BLaER1 treated with 17β-estradiol and CSF1 and Interleukin-3, amounts not matched to agents 10 nM and 100 nM (cell line): ENCODE results near the gene ADARB2.
"Not testable (repeated sequence)": the region's sequence is repeated elsewhere in the genome, so short reads cannot be mapped to it uniquely, and the experiment has no call there.

Experiments used
- H3K27ac ChIP-seq, 11 experiments: shearing (Covaris generic); formaldehyde crosslinking; 2 replicates each; pipeline ENCODE4 v1.8.1; 2022
- H3K27me3 ChIP-seq, 11 experiments: shearing (Covaris generic); formaldehyde crosslinking; 2 replicates each; pipeline ENCODE4 v1.8.1; 2022
- H3K36me3 ChIP-seq, 11 experiments: shearing (Covaris generic); formaldehyde crosslinking; 2 replicates each; pipeline ENCODE4 v1.8.1; 2022
- H3K4me1 ChIP-seq, 10 experiments: shearing (Covaris generic); formaldehyde crosslinking; 2 replicates each; pipeline ENCODE4 v1.8.1; 2022
- H3K4me2 ChIP-seq, 11 experiments: shearing (Covaris generic); formaldehyde crosslinking; 2 replicates each; pipeline ENCODE4 v1.8.1; 2022
- H3K4me3 ChIP-seq, 10 experiments: shearing (Covaris generic); formaldehyde crosslinking; 2 replicates each; pipeline ENCODE4 v1.8.1; 2022
- H3K9ac ChIP-seq, 11 experiments: shearing (Covaris generic); formaldehyde crosslinking; 2 replicates each; pipeline ENCODE4 v1.8.1; 2022
- H3K9me3 ChIP-seq, 11 experiments: shearing (Covaris generic); formaldehyde crosslinking; replicated peaks in 1 of 11; 2 replicates each; pipeline ENCODE4 v1.8.1; 2022
- H4K20me1 ChIP-seq, 11 experiments: shearing (Covaris generic); formaldehyde crosslinking; 2 replicates each; pipeline ENCODE4 v1.8.1; 2022
- Cebpa-rat ChIP-seq, 11 experiments: shearing (Covaris generic); IDR thresholded peaks; 2 replicates each; pipeline ENCODE4 v1.8.1; 2022

Gene ADARB2

DNA sequence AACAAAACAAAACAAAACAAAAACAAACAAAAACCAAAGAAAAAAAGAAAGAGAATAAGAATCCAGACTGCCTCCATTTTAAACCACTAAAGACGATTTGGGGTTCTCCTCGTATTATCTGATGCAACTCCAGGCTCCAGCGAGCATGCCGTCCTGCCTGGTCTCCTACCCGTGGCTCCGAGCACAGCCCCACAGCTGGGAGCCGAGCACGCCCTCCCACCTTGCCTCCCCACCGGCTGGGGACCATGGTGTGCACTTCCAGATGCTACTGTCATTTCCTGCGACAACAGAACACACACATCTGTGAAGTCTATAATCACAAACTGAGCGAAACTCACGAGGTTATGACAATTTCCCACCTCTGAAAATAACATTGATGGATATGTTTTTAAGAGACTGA lies 113.1 kb downstream of the ADARB2 start:
- H3K4me2 ChIP-seq: no peak overlapping the region
- H3K9ac ChIP-seq: no peak overlapping the region
- H3K36me3 ChIP-seq: no peaks in the 10 kb centered on the region
- peaks cover 4 to 10% (median 5%) of the 10 kb centered on the region in 11 experiments; a peak in 19 of 22 replicates for H3K9me3 ChIP-seq
- peaks cover 0 to 3% (median 0%) of the 10 kb centered on the region in 11 experiments; a peak in 2 of 22 replicates for H4K20me1 ChIP-seq
- peaks cover 0 to 8% (median 0%) of the 10 kb centered on the region in 10 experiments; a peak in 5 of 20 replicates for H3K4me1 ChIP-seq
- no peak overlapping the region for H3K4me3 ChIP-seq
- H3K27ac ChIP-seq: no peak overlapping the region
- no peaks in the 10 kb centered on the region for H3K27me3 ChIP-seq
- TF ChIP-seq Cebpa-rat (IDR thresholded peaks at IDR 0.05): no peak

DNA sequence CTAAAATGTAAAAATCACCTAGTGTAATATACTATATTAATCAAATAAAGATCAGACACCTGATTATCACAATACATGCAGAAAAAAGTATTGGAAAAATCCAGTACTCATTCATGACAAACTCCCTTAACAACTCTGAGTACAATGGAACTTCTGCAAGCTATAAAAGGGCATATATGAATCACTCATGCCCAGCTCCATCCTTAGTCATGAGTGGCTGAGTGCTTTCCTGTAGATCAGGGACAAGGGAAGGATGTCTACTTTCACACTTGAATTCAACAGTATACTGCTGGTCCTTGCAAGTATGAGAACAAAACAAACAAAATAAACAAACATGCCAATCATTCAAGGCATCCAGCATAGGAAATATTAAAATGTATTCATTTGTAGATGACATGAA lies 116.5 kb downstream of the ADARB2 start:
- H3K36me3 ChIP-seq: no peaks in the 10 kb centered on the region
- H3K27ac ChIP-seq: no peak overlapping the region
- peaks cover 0 to under 1% (median 0%) of the 10 kb centered on the region in 11 experiments; a peak in 1 of 22 replicates for H4K20me1 ChIP-seq
- no peaks in the 10 kb centered on the region for H3K27me3 ChIP-seq
- H3K4me3 ChIP-seq: no peak overlapping the region
- H3K4me2 ChIP-seq: no peak overlapping the region
- H3K4me1 ChIP-seq: no peaks in the 10 kb centered on the region
- peaks cover 13 to 16% (median 15%) of the 10 kb centered on the region in 11 experiments for H3K9me3 ChIP-seq
- TF ChIP-seq Cebpa-rat (IDR thresholded peaks at IDR 0.05): no peak
- no peak overlapping the region for H3K9ac ChIP-seq

DNA sequence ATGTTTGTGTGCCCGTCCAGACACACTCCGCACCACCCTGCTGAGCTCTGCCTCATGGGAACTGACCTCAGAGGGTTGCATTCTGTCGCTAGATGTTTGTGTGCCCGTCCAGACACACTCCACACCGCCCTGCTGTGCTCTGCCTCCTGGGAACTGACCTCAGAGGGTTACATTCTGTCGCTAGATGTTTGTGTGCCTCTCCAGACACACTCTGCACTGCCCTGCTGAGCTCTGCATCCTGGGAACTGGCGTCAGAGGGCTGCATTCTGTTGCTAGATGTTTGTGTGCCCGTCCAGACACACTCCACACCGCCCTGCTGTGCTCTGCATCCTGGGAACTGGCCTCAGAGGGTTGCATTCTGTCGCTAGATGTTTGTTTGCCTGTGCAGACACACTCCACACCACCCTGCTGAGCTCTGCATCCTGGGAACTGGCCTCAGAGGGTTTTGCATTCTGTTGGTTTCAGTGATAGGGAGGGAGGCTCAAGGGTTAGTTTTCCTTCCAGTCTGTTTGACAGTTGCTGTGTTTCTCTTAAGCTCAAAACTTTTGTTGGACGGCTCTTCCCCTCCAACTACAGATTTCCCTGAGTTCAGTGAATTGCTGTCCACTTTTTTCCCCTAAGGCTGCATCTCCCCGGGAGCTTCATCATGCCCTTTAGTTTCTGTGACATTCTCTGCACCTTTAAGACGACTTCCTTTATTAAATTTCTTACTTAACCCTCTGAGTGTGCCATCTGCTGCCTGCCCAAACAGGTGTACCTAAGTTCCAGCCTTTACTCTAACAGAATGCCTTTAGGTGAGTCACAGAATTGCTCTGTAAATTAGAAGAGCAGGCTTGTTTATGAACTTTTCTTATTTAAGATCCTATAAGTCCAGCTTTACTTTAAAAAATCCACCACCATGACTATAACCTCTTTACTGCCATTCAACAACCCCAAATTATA lies 119.7 kb downstream of the ADARB2 start:
- peaks cover 13 to 16% (median 15%) of the 10 kb centered on the region in 11 experiments for H3K9me3 ChIP-seq
- not testable (repeated sequence) for H3K27me3 ChIP-seq, H3K9ac ChIP-seq, H3K4me3 ChIP-seq, H3K27ac ChIP-seq, H3K36me3 ChIP-seq, H4K20me1 ChIP-seq, H3K4me2 ChIP-seq
- H3K4me1 ChIP-seq: peaks cover 0 to 12% (median 4%) of the 10 kb centered on the region in 10 experiments; a peak in 9 of 20 replicates

DNA sequence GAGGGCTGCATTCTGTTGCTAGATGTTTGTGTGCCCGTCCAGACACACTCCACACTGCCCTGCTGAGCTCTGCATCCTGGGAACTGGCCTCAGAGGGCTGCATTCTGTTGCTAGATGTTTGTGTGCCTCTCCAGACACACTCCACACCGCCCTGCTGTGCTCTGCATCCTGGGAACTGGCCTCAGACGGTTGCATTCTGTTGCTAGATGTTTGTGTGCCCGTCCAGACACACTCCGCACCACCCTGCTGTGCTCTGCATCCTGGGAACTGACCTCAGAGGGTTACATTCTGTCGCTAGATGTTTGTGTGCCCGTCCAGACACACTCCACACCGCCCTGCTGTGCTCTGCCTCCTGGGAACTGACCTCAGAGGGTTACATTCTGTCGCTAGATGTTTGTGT lies 120.6 kb downstream of the ADARB2 start:
- H3K4me3 ChIP-seq, H3K36me3 ChIP-seq, H3K4me2 ChIP-seq, H3K27ac ChIP-seq, H3K9ac ChIP-seq, H3K27me3 ChIP-seq: not testable (repeated sequence)
- H3K4me1 ChIP-seq: peaks cover 0 to 18% (median 4%) of the 10 kb centered on the region in 10 experiments; a peak in 9 of 20 replicates
- H4K20me1 ChIP-seq: peaks cover 0 to 12% (median 0%) of the 10 kb centered on the region in 11 experiments; a peak in 2 of 22 replicates
- H3K9me3 ChIP-seq: peaks cover 13 to 16% (median 15%) of the 10 kb centered on the region in 11 experiments

DNA sequence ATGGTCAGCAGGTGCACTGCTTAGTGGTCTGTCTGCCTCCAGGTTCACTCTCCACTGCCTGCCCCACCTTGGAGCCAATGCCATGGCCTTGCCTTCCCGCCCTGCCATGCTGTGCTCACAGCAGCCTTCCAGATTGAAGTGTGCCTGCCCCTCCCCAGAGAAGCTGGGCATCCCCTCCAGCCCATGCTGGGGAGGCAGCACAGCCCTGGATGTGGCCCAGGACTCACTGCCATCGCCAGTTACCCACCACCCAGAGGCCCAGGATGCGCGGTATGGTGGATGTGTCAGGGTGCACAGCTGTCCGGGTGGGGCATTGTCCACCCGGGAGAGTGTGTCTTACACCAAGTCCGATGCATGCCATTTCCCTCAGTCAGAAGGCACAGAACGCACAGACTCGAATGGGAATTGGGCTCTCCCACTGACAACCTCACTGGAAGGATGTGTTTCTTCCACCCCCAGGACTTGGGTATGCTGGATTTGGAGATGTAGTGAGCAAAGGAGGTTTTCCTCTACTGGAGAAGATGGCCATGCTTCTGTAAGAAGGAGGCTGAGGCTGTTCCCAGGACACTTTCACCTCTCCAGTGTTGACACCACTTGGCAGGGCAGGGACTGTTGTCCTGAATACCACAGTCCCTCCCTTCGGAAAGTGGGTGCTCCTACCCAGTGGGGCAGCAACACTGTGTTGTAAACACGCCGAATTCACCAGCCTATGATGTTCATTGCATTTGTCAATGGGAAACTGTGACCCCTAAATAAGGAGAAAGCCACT lies 122.0 kb downstream of the ADARB2 start:
- Histone ChIP-seq H3K9me3 (peaks cover 13 to 16% (median 15%) of the 10 kb centered on the region in 11 experiments), H3K27ac (no peak overlapping the region), H3K36me3 (no peaks in the 10 kb centered on the region), H3K9ac (no peak overlapping the region), H3K4me2 (no peak overlapping the region), H3K4me1 (peaks cover 0 to 18% (median 4%) of the 10 kb centered on the region in 10 experiments; a peak in 9 of 20 replicates), H4K20me1 (peaks cover 0 to 16% (median 0%) of the 10 kb centered on the region in 11 experiments; a peak in 3 of 22 replicates), H3K4me3 (no peak overlapping the region), H3K27me3 (no peaks in the 10 kb centered on the region)
- no peak for TF ChIP-seq Cebpa-rat (IDR thresholded peaks at IDR 0.05)

DNA sequence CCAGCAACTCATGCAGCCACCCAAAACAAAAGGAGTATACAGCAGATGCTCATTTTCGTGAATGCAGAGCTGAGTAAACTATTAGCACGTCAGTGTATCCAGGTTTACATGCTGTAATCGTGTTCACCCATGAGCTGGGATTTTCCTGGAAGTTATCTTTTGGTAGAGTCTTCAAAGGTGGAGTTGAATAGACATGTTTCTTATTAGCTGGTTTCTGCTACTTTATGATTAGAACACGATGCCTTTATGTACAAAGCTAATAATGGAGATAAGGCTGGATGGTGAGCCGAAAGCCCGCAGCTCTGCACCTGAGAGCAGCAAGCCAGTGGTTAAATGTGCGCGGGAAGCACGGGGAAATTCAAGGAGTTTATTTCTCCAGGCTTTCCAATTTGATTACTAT lies 123.8 kb downstream of the ADARB2 start:
- Histone ChIP-seq H3K36me3 (no peaks in the 10 kb centered on the region), H3K4me3 (no peak overlapping the region), H3K9me3 (peaks cover 1 to 3% (median 2%) of the 10 kb centered on the region in 11 experiments; a peak in 21 of 22 replicates), H3K4me2 (peak overlapping the region in 6 of 11 experiments; percentile 7 to 40 (median 30); a peak in 7 of 22 replicates), H3K9ac (no peak overlapping the region), H3K27me3 (peaks cover 0 to 8% (median 0%) of the 10 kb centered on the region in 11 experiments; a peak in 7 of 22 replicates), H3K4me1 (peaks cover 0 to 32% (median 19%) of the 10 kb centered on the region in 10 experiments; a peak in 13 of 20 replicates), H3K27ac (no peak overlapping the region), H4K20me1 (peaks cover 0 to 24% (median 0%) of the 10 kb centered on the region in 11 experiments; a peak in 3 of 22 replicates)
- no peak for TF ChIP-seq Cebpa-rat (IDR thresholded peaks at IDR 0.05)

DNA sequence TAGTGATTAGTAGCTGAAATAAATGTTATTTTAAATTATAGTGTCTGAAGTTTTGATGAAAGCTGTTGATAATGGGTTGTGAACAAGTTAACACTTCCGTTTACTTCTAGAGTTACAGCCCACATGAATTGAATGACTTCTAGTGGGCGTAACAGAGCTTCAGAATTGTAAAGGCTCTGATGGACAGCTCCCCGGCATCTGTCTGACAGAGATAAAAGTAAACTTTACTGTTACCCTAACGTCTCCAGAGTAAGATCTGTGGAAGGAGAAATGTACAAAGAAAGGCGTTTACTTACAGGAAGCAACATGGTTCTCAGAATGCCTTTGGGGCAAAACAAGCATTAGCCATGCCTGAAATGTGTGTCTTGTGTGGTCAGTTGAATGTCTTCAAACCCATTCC lies 124.4 kb downstream of the ADARB2 start:
- Histone ChIP-seq H4K20me1 (peaks cover 0 to 24% (median 0%) of the 10 kb centered on the region in 11 experiments; a peak in 3 of 22 replicates), H3K4me2 (peak overlapping the region in 7 of 11 experiments; percentile 7 to 40 (median 28); a peak in 10 of 22 replicates), H3K9me3 (no peaks in the 10 kb centered on the region; a peak in 1 of 22 replicates), H3K27ac (no peak overlapping the region), H3K9ac (no peak overlapping the region), H3K27me3 (peaks cover 0 to 8% (median 0%) of the 10 kb centered on the region in 11 experiments; a peak in 7 of 22 replicates), H3K36me3 (no peaks in the 10 kb centered on the region), H3K4me3 (no peak overlapping the region), H3K4me1 (peaks cover 0 to 38% (median 21%) of the 10 kb centered on the region in 10 experiments; a peak in 13 of 20 replicates)
- no peak for TF ChIP-seq Cebpa-rat (IDR thresholded peaks at IDR 0.05)

DNA sequence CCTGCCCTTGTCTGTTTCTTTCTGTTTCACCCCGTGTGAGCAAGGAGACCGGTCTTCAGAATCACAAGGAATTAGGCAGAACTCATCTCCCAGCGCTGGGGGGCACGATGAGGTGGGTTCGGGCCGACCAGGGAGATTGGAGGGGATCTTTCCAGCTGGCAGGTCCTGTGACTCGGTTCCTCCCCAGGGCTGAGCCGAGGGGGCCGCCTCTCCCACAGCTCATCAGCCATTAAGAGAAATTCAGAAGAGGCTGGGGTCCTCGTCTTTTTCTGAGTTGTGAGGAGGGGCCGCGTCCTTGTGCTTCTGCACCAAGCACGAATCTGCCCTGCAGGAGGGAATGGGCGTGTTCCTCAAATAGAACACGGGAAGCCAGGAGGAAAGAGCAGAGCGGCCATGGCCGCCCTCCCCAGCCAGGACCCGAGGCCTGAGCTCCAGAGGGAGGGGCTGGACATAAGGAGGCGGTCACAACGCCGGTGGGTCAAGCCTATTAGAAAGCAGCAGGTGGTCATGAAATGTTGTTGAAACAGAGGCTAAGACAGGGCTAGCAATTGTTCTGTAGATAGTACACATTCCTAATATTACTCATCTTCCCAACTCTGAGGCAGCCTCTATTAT lies 125.3 kb downstream of the ADARB2 start:
- peaks cover 0 to 44% (median 21%) of the 10 kb centered on the region in 10 experiments; a peak in 13 of 20 replicates for H3K4me1 ChIP-seq
- peaks cover 0 to 8% (median 0%) of the 10 kb centered on the region in 11 experiments; a peak in 7 of 22 replicates for H3K27me3 ChIP-seq
- H3K9ac ChIP-seq: no peak overlapping the region
- H3K27ac ChIP-seq: no peak overlapping the region
- no peak for TF ChIP-seq Cebpa-rat (IDR thresholded peaks at IDR 0.05)
- no peaks in the 10 kb centered on the region for H3K9me3 ChIP-seq
- peaks cover 0 to 28% (median 0%) of the 10 kb centered on the region in 11 experiments; a peak in 3 of 22 replicates for H4K20me1 ChIP-seq
- peak overlapping the region in 4 of 11 experiments; percentile 28 to 40 (median 34); a peak in 6 of 22 replicates for H3K4me2 ChIP-seq
- no peak overlapping the region for H3K4me3 ChIP-seq
- no peaks in the 10 kb centered on the region for H3K36me3 ChIP-seq
